Muscle layer of duodenum (tissue), 2 donors: ENCODE data around the gene SKIC2.
"Not testable (repeated sequence)": the region's sequence is repeated elsewhere in the genome, so short reads cannot be mapped to it uniquely, and the experiment has no call there.

Source experiments
- H3K27ac ChIP-seq: one replicate; pipeline ENCODE4 v1.7.0; 2013; ENCODE audit warnings: mild to moderate bottlenecking, low read length
- H3K27me3 ChIP-seq: one replicate; pipeline ENCODE4 v1.7.0; 2013; ENCODE audit warnings: low read depth, mild to moderate bottlenecking, control low read depth, low read length
- H3K36me3 ChIP-seq, 2 donors: one replicate each; pipeline ENCODE4 v1.7.0; 2013; ENCODE audit warnings: low read length in 2 of 2, control low read depth in 1 of 2, mild to moderate bottlenecking in 1 of 2; ENCODE audit not compliant: insufficient read depth in 2 of 2, control insufficient read depth in 1 of 2
- H3K4me1 ChIP-seq, 2 donors: one replicate each; pipeline ENCODE4 v1.7.0; 2013; ENCODE audit warnings: low read length in 2 of 2, mild to moderate bottlenecking in 2 of 2, control low read depth in 1 of 2, moderate library complexity in 1 of 2; ENCODE audit not compliant: insufficient read depth in 2 of 2, control insufficient read depth in 1 of 2
- H3K4me3 ChIP-seq, 2 donors: one replicate each; pipeline ENCODE4 v1.7.0; 2013; ENCODE audit warnings: low read length in 2 of 2, low read depth in 1 of 2, mild to moderate bottlenecking in 1 of 2
- H3K9me3 ChIP-seq, 2 donors: one replicate each; pipeline ENCODE4 v1.7.0; 2013; ENCODE audit warnings: low read length in 2 of 2, control low read depth in 1 of 2, mild to moderate bottlenecking in 1 of 2; ENCODE audit not compliant: control insufficient read depth in 1 of 2
- donor health status: healthy.

SKIC2 gene

GRCh38 chr6:31927863-31928671, 30.9 kb upstream of the SKIC2 start:
- H3K4me3 ChIP-seq: peak overlapping the region; percentile 9 to 49

GRCh38 chr6:31928672-31928939, 30.4 kb upstream of the SKIC2 start:
- H3K36me3 ChIP-seq: no peaks in the 10 kb centered on the region
- no peak overlapping the region for H3K4me3 ChIP-seq
- no peaks in the 10 kb centered on the region for H3K9me3 ChIP-seq
- no peaks in the 10 kb centered on the region for H3K4me1 ChIP-seq
- H3K27me3 ChIP-seq: no peaks in the 10 kb centered on the region
- no peak overlapping the region for H3K27ac ChIP-seq

More at GRCh38 chr6:31927863-31928671, 30.9 kb upstream of the SKIC2 start:
- H3K27ac ChIP-seq: peak overlapping the region; percentile 43
- H3K4me1 ChIP-seq: no peaks in the 10 kb centered on the region
- no peaks in the 10 kb centered on the region for H3K9me3 ChIP-seq
- H3K36me3 ChIP-seq: no peaks in the 10 kb centered on the region
- no peaks in the 10 kb centered on the region for H3K27me3 ChIP-seq

- H3K36me3 ChIP-seq: no peaks in the 10 kb centered on the region
- H3K4me1 ChIP-seq: no peaks in the 10 kb centered on the region
- H3K27me3 ChIP-seq: no peaks in the 10 kb centered on the region
- no peak overlapping the region for H3K4me3 ChIP-seq
- no peaks in the 10 kb centered on the region for H3K9me3 ChIP-seq
- H3K27ac ChIP-seq: no peak overlapping the region
These were observed 28.0 kb upstream of the SKIC2 start for GRCh38 chr6:31930962-31931361.

- H3K4me3 ChIP-seq, H3K4me1 ChIP-seq, H3K27me3 ChIP-seq, H3K9me3 ChIP-seq, H3K27ac ChIP-seq, H3K36me3 ChIP-seq: not testable (repeated sequence)
These were observed 26.8 kb upstream of the SKIC2 start for GRCh38 chr6:31932137-31932536.

- Histone ChIP-seq H3K4me1 (no peaks in the 10 kb centered on the region), H3K27ac (no peak overlapping the region), H3K9me3 (no peaks in the 10 kb centered on the region), H3K27me3 (no peaks in the 10 kb centered on the region), H3K36me3 (no peaks in the 10 kb centered on the region), H3K4me3 (no peak overlapping the region)
These were observed 25.4 kb upstream of the SKIC2 start for GRCh38 chr6:31933537-31933936.

GRCh38 chr6:31935021-31935420, 24.0 kb upstream of the SKIC2 start:
- Histone ChIP-seq H3K27ac (no peak overlapping the region), H3K9me3 (no peaks in the 10 kb centered on the region), H3K36me3 (no peaks in the 10 kb centered on the region), H3K27me3 (no peaks in the 10 kb centered on the region), H3K4me1 (no peaks in the 10 kb centered on the region), H3K4me3 (no peak overlapping the region)

- no peaks in the 10 kb centered on the region for H3K9me3 ChIP-seq
- H3K4me1 ChIP-seq: no peaks in the 10 kb centered on the region
- H3K27me3 ChIP-seq: no peaks in the 10 kb centered on the region
- H3K4me3 ChIP-seq: no peak overlapping the region
- no peak overlapping the region for H3K27ac ChIP-seq
- no peaks in the 10 kb centered on the region for H3K36me3 ChIP-seq
These were observed 23.2 kb upstream of the SKIC2 start for GRCh38 chr6:31935823-31936222.

GRCh38 chr6:31940256-31940664, 18.7 kb upstream of the SKIC2 start:
- Histone ChIP-seq H3K9me3 (no peaks in the 10 kb centered on the region), H3K36me3 (no peaks in the 10 kb centered on the region), H3K4me3 (no peak overlapping the region), H3K27ac (no peak overlapping the region), H3K27me3 (no peaks in the 10 kb centered on the region), H3K4me1 (peaks cover 0 to 5% of the 10 kb centered on the region in 2 donors)

- Histone ChIP-seq H3K4me1 (peaks cover 5 to 14% of the 10 kb centered on the region in 2 donors), H3K9me3 (no peaks in the 10 kb centered on the region), H3K36me3 (no peaks in the 10 kb centered on the region), H3K27ac (no peak overlapping the region), H3K4me3 (no peak overlapping the region), H3K27me3 (no peaks in the 10 kb centered on the region)
These were observed 15.2 kb upstream of the SKIC2 start for GRCh38 chr6:31943742-31944141.

GRCh38 chr6:31945154-31945506, 13.8 kb upstream of the SKIC2 start:
- peaks cover 5 to 14% of the 10 kb centered on the region in 2 donors for H3K4me1 ChIP-seq
- H3K9me3 ChIP-seq: no peaks in the 10 kb centered on the region
- peak overlapping the region; percentile 12 to 56 for H3K4me3 ChIP-seq
- H3K27me3 ChIP-seq: no peaks in the 10 kb centered on the region
- no peaks in the 10 kb centered on the region for H3K36me3 ChIP-seq
- peak overlapping the region; percentile 76 for H3K27ac ChIP-seq

- Histone ChIP-seq H3K27ac (peak within 1 kb of the TSS; percentile 76), H3K4me1 (peaks cover 5 to 14% of the 10 kb centered on the region in 2 donors), H3K9me3 (no peaks in the 10 kb centered on the region), H3K27me3 (no peaks in the 10 kb centered on the region), H3K4me3 (peak within 1 kb of the TSS; percentile 12 to 56), H3K36me3 (no peaks in the 10 kb centered on the region)
These were observed 13.2 kb upstream of the SKIC2 start, which contains the start of gene CFB for GRCh38 chr6:31945507-31946369. CFB (plus strand) TSS chr6:31946095; CDS start chr6:31946222, 127 bp downstream.
